OCI-LY3 (cell line): ENCODE results near the gene VEZT.

ENCODE experiments used
- CTCF ChIP-seq: fragments of 200-600, 300-600 bp; sonication (generic); IDR thresholded peaks from 2 replicates; pipeline ENCODE4 v1.5.1; 2014; ENCODE audit warnings: antibody characterized with exemption, low read length, low read depth
- EZH2phosphoT487 ChIP-seq: fragments of 200-600 bp; shearing (Covaris generic); IDR thresholded peaks from 2 replicates; pipeline ENCODE4 v1.6.1; 2018; ENCODE audit warnings: antibody characterized with exemption, mixed run types, low read depth

DNA sequence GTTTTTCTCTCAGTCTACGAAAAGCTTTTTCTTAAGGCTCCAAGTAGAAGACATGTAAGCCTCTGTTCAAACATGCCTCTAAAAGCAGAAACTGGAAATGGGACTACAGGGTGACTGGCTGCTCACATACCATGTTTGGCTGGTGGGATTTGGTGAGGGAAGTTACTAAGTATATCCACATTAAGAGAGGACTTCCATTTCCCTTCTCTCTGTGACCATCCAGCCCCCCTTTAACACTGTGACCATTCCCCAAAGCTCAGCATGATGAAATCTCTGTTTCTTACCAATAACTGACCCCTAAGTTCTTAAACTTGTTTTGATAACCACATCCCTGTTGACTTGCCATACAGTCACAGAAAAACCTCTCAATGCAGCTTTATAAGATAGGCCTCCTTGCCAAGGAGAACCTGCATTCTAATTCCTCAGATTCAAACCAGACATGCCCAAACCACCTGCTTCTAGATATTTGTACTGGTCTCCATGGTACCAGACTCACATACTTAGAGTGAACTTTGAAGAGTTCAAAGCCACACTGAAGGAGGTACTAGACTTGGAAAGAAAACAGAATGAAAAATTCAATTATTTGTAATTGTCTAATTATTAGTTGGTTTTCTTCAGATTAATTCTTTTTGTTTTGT is 102.2 kb downstream of the VEZT start:
- no peak for TF ChIP-seq CTCF
- TF ChIP-seq EZH2phosphoT487, result no peak
